GM12872 (cell line): Measurements from ENCODE around the gene ABCC6.

Source experiments
- TF ChIP-seq, protein P1 (sequence below): IDR thresholded peaks from 3 replicates; pipeline ENCODE4 v1.5.1; 2011; ENCODE audit warnings: low read depth, mild to moderate bottlenecking, low read length, moderate library complexity; ENCODE audit not compliant: insufficient read depth

ABCC6 gene

DNA sequence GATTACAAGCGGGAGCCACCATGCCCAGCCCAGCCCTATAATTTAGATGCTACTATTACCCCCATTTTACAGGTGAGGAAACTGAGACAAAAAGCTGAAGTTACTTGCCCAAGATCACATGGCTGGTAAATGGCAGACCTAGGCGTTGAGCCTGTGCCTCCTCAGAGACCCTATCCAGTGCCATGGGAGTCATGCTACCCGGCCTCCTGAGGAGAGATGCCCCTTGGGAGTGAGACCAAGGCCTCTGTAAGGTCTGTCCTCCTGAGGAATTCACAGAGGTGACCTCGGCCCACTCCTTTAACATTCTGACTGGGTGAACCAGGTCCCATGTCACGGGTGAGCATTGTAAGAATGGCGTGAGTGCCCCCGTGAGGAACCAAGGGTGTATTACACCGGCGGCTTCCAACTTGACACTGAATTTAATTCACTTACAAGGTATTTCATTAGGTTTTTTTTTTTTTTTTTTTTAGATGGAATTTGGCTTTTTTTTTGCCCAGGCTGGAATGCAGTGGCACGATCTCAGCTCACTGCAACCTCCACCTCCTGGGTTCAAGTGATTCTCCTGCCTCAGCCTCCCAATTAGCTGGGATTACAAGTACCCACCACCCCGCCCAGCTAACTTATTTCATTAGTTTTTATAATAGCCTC lies 95.7 kb downstream of the ABCC6 start:
- TF ChIP-seq, protein P1, sequence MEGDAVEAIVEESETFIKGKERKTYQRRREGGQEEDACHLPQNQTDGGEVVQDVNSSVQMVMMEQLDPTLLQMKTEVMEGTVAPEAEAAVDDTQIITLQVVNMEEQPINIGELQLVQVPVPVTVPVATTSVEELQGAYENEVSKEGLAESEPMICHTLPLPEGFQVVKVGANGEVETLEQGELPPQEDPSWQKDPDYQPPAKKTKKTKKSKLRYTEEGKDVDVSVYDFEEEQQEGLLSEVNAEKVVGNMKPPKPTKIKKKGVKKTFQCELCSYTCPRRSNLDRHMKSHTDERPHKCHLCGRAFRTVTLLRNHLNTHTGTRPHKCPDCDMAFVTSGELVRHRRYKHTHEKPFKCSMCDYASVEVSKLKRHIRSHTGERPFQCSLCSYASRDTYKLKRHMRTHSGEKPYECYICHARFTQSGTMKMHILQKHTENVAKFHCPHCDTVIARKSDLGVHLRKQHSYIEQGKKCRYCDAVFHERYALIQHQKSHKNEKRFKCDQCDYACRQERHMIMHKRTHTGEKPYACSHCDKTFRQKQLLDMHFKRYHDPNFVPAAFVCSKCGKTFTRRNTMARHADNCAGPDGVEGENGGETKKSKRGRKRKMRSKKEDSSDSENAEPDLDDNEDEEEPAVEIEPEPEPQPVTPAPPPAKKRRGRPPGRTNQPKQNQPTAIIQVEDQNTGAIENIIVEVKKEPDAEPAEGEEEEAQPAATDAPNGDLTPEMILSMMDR: peak; percentile 79

GRCh38 chr16:16126896-16127295 lies 96.4 kb downstream of the ABCC6 start:
- TF ChIP-seq, protein P1: no peak

- TF ChIP-seq, protein P1: no peak
Measured at GRCh38 chr16:16124974-16125373, 98.3 kb downstream of the ABCC6 start.

DNA sequence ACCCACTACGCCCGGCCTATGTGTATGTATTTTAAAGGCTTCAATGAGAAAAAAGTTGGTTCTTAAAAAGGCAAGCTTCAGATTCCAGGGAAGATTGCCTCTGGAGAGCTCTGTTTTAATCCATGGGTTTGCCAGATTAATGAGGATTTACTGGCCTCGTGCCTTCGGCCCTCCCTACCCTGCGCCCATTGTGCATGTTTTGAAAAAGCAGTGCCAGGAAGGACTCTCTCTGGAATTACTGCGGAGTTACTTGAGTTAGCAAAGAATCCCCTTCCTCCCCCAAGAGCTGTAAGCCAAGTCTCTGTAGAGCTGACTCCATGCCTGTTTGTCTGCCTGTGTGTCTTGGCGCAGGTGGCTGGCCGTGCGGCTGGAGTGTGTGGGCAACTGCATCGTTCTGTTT lies 98.9 kb downstream of the ABCC6 start:
- TF ChIP-seq, protein P1: no peak

GRCh38 chr16:16122264-16122663 lies 101.0 kb downstream of the ABCC6 start:
- TF ChIP-seq, protein P1: no peak

DNA sequence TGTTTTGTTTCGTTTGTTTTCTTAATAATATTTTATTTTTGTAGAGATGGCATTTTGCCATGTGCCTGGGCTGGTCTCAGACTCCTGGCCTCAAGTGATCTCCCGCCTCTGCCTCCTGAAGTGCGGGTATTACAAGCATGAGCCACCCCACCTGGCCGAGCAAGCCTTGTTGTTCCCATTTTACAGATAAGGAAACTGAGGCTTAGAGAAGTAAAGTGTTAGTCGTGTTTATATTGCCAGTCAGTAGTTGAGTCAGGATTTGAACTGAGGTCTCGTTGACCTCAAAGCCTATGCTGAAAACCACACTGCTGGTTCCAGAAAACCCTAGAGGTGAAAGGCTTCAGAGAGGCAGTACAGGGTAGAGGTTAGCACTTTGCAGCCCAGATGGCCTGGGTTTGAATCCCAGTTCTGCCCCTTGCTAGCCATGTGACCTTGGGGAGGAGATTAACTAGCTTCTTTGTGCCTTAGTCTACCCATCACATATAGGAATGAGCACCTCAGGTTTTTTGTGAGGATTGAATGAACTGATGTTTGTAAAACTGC lies 102.0 kb downstream of the ABCC6 start:
- TF ChIP-seq, protein P1: no peak

- TF ChIP-seq, protein P1: no peak
Measured at GRCh38 chr16:16120382-16121184, 102.7 kb downstream of the ABCC6 start.
